ENCODE results near the gene PRKCZ.

GRCh38 chr1:2060072-2060471 lies 9.9 kb downstream of the PRKCZ start:
- TF ChIP-seq YY1 (IDR thresholded peaks at IDR 0.05; ENCODE audit: insufficient read depth, insufficient read length) (no peak), ZNF274 (IDR thresholded peaks at IDR 0.05; ENCODE audit: low read depth, low read length) (no peak), SUZ12 (IDR thresholded peaks at IDR 0.05; ENCODE audit: extremely low read depth, insufficient read depth, insufficient read length) (no peak)

All from NT2/D1 (cell line).